A673 (cell line): ENCODE measurements around the gene ORM2.

ENCODE experiments used
- EZH2 ChIP-seq: fragments of 200-600 bp; sonication (generic); IDR thresholded peaks from 2 replicates; pipeline ENCODE4 v1.6.1; 2017; ENCODE audit warnings: borderline replicate concordance, low read depth, mild to moderate bottlenecking, mixed read lengths, antibody characterized with exemption, low read length; ENCODE audit not compliant: poor library complexity, severe bottlenecking
- TF ChIP-seq, protein P1 (sequence below): fragments of 300-800, 200-600 bp; sonication (generic); conservative IDR thresholded peaks from 2 replicates; pipeline ENCODE4 v1.5.1; 2017; ENCODE audit warnings: low read depth, mild to moderate bottlenecking, antibody characterized with exemption, low read length, moderate library complexity, mixed read lengths

- TF ChIP-seq, protein P1, sequence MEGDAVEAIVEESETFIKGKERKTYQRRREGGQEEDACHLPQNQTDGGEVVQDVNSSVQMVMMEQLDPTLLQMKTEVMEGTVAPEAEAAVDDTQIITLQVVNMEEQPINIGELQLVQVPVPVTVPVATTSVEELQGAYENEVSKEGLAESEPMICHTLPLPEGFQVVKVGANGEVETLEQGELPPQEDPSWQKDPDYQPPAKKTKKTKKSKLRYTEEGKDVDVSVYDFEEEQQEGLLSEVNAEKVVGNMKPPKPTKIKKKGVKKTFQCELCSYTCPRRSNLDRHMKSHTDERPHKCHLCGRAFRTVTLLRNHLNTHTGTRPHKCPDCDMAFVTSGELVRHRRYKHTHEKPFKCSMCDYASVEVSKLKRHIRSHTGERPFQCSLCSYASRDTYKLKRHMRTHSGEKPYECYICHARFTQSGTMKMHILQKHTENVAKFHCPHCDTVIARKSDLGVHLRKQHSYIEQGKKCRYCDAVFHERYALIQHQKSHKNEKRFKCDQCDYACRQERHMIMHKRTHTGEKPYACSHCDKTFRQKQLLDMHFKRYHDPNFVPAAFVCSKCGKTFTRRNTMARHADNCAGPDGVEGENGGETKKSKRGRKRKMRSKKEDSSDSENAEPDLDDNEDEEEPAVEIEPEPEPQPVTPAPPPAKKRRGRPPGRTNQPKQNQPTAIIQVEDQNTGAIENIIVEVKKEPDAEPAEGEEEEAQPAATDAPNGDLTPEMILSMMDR = no peak
- TF ChIP-seq EZH2 = no peak
Measured at GRCh38 chr9:114375386-114376175, 45.9 kb downstream of the ORM2 start.
